Measurements from ENCODE around the gene NABP2. TPM values are rescaled to one million over a fixed set of nuclear protein-coding genes. Genes with fewer than 3 reads are reported as not detected.

The NABP2 gene
- polyA plus RNA-seq, 1 of the 3 experiments (the other 2 are of a cell fraction) = 49.3 TPM

DNA sequence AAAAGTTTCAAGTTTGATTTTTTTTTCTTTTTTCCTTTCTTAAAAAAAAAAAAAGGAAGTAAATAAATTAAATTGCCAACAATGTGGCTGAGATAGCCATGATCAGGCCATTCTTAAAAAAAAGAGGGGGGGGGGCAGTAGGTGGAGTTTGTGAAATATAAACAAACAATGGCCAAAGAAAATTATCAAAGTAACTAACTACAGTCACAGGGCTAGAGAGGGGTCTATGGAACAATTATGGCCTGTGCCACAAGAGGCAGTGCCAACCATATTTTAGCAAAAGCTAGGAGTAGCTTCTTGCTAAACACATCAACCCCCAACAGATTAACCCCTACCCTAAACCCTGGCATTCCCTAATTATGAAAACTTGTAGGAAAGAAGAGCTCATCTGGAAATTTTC, 18.7 kb upstream of the NABP2 start:
- Histone ChIP-seq H4K20me1 (ENCODE audit: insufficient read depth) (no peaks in the 10 kb centered on the region; the same call in 1 of the 2 replicates), H3K4me3 (ENCODE audit: low read depth in 2 of 2, low read length in 1 of 2) (no peak overlapping the region), H3K27ac (ENCODE audit: low read depth in 2 of 2, low read length in 1 of 2) (0 out of 4 replicates have a peak overlapping the region, but pooled peaks of 1 of the 2 experiments have one; percentile 8), H3K36me3 (replicated peaks in 1 of 2; ENCODE audit: control insufficient read depth in 1 of 2, insufficient read depth in 2 of 2, low read length in 1 of 2) (peaks cover 45 to 52% of the 10 kb centered on the region in 2 experiments), H3K27me3 (ENCODE audit: insufficient read depth) (no peaks in the 10 kb centered on the region), H3K9me3 (no peaks in the 10 kb centered on the region), H3K4me2 (no peak overlapping the region), H3K79me2 (ENCODE audit: insufficient read depth) (no peaks in the 10 kb centered on the region), H3K9me2 (no peaks in the 10 kb centered on the region), H3K9ac (no peak overlapping the region), H3F3A (replicated peaks; ENCODE audit: insufficient read depth) (peaks cover 46% of the 10 kb centered on the region), H2AFZ (ENCODE audit: low read depth) (no peak overlapping the region), H3K4me1 (ENCODE audit: control insufficient read depth in 1 of 2, insufficient read depth in 2 of 2, low read depth in 1 of 2, low read length in 1 of 2) (no peaks in the 10 kb centered on the region; a peak in 1 of 4 replicates)
- POLR2A ChIA-PET = interaction anchor here (3.8 kb wide), 1 partner anchor 16 kb away, joined by 23 read pairs; the partner anchor contains the start of gene RNF41
- TF ChIP-seq, protein P1, sequence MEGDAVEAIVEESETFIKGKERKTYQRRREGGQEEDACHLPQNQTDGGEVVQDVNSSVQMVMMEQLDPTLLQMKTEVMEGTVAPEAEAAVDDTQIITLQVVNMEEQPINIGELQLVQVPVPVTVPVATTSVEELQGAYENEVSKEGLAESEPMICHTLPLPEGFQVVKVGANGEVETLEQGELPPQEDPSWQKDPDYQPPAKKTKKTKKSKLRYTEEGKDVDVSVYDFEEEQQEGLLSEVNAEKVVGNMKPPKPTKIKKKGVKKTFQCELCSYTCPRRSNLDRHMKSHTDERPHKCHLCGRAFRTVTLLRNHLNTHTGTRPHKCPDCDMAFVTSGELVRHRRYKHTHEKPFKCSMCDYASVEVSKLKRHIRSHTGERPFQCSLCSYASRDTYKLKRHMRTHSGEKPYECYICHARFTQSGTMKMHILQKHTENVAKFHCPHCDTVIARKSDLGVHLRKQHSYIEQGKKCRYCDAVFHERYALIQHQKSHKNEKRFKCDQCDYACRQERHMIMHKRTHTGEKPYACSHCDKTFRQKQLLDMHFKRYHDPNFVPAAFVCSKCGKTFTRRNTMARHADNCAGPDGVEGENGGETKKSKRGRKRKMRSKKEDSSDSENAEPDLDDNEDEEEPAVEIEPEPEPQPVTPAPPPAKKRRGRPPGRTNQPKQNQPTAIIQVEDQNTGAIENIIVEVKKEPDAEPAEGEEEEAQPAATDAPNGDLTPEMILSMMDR (IDR thresholded peaks at IDR 0.05) = peak; percentile 39
- TF ChIP-seq, protein P2, sequence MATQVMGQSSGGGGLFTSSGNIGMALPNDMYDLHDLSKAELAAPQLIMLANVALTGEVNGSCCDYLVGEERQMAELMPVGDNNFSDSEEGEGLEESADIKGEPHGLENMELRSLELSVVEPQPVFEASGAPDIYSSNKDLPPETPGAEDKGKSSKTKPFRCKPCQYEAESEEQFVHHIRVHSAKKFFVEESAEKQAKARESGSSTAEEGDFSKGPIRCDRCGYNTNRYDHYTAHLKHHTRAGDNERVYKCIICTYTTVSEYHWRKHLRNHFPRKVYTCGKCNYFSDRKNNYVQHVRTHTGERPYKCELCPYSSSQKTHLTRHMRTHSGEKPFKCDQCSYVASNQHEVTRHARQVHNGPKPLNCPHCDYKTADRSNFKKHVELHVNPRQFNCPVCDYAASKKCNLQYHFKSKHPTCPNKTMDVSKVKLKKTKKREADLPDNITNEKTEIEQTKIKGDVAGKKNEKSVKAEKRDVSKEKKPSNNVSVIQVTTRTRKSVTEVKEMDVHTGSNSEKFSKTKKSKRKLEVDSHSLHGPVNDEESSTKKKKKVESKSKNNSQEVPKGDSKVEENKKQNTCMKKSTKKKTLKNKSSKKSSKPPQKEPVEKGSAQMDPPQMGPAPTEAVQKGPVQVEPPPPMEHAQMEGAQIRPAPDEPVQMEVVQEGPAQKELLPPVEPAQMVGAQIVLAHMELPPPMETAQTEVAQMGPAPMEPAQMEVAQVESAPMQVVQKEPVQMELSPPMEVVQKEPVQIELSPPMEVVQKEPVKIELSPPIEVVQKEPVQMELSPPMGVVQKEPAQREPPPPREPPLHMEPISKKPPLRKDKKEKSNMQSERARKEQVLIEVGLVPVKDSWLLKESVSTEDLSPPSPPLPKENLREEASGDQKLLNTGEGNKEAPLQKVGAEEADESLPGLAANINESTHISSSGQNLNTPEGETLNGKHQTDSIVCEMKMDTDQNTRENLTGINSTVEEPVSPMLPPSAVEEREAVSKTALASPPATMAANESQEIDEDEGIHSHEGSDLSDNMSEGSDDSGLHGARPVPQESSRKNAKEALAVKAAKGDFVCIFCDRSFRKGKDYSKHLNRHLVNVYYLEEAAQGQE (IDR thresholded peaks at IDR 0.05; ENCODE audit: low read depth, low read length) = no peak
- TF ChIP-seq, protein P3, sequence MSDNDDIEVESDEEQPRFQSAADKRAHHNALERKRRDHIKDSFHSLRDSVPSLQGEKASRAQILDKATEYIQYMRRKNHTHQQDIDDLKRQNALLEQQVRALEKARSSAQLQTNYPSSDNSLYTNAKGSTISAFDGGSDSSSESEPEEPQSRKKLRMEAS (IDR thresholded peaks at IDR 0.05; ENCODE audit: low read depth) = no peak
- CTCF ChIA-PET = interaction anchor here (1.0 to 7.3 kb wide), 12 partner anchors 9 to 210 kb away, joined by 3 to 123 read pairs (median 4); partner anchors contain the start of genes ANKRD52, RNF41 and SMARCC2
- DNase-seq = no peak

DNA sequence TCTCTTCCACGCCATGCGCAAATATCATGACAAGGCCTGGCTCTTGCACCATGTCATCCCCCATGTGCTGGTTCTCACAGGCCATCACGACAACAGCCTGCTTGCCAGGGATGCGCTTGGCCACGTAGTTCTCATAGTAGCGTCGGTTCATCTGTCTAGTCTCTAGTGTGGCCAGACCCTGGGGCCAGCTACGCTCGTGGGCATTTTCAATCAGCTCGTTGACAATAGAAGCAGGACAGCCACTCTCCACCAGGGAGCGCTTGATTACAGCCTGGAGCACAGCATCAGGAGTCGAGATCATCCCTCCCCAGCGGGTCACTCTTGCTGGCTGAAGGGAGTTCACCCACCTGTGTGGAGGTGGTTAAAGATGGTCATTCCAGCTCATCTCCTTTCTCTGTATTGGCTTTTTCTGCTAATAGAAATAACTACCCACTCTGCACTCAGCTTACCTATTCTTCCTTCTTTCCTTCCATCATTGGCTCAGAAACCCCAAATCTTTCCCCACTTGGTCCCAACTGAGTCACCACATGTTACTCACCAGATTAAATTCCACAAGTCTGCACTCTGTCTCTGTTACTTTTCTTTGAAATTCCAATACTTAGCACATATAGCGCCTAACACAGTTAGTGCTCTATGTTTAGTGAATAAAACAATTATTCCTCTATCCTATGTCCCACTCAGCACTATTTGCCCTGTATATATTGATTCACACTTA, 17.5 kb upstream of the NABP2 start:
- H3K9ac ChIP-seq = no peak overlapping the region
- H3K27ac ChIP-seq (ENCODE audit: low read depth in 2 of 2, low read length in 1 of 2) = peak overlapping the region in 1 of 2 experiments; percentile 29; a peak in 1 of 4 replicates
- no peaks in the 10 kb centered on the region; the same call in 1 of the 2 replicates for H4K20me1 ChIP-seq (ENCODE audit: insufficient read depth)
- POLR2A ChIA-PET = interaction anchor here (0.6 to 3.8 kb wide), 3 partner anchors 15 to 140 kb away, joined by 3 to 23 read pairs (median 8); partner anchors contain the start of gene RNF41
- no peak overlapping the region for H3K4me3 ChIP-seq (ENCODE audit: low read depth in 2 of 2, low read length in 1 of 2)
- H3K27me3 ChIP-seq (ENCODE audit: insufficient read depth) = no peaks in the 10 kb centered on the region
- H3K9me3 ChIP-seq = no peaks in the 10 kb centered on the region
- WGBS (ENCODE audit: low lambda C conversion rate) = 73% methylated on average over 13 of the region's 14 CpGs
- no peak overlapping the region for H2AFZ ChIP-seq (ENCODE audit: low read depth)
- no peak overlapping the region for H3K4me2 ChIP-seq
- H3K79me2 ChIP-seq (ENCODE audit: insufficient read depth) = no peaks in the 10 kb centered on the region; the same call in 1 of the 2 replicates
- peak; percentile 67 for DNase-seq
- peaks cover 54 to 58% of the 10 kb centered on the region in 2 experiments for H3K36me3 ChIP-seq (replicated peaks in 1 of 2; ENCODE audit: control insufficient read depth in 1 of 2, insufficient read depth in 2 of 2, low read length in 1 of 2)
- no peaks in the 10 kb centered on the region for H3K9me2 ChIP-seq
- H3K4me1 ChIP-seq (ENCODE audit: control insufficient read depth in 1 of 2, insufficient read depth in 2 of 2, low read depth in 1 of 2, low read length in 1 of 2) = no peaks in the 10 kb centered on the region; a peak in 1 of 4 replicates
- CTCF ChIA-PET = interaction anchor here (0.5 to 7.3 kb wide), 25 partner anchors 8 to 523 kb away, joined by 3 to 123 read pairs (median 3); partner anchors contain the start of genes ANKRD52, COQ10A, MYL6B and RNF41
- H3F3A ChIP-seq (replicated peaks; ENCODE audit: insufficient read depth) = peaks cover 46% of the 10 kb centered on the region
- TF ChIP-seq FOXJ3 (CRISPR knock-in tag; IDR thresholded peaks at IDR 0.05) (no peak), FOXM1 (IDR thresholded peaks at IDR 0.05; ENCODE audit: low read depth) (no peak), MXI1 (IDR thresholded peaks at IDR 0.05; ENCODE audit: low read depth, low read length) (no peak), SMC3 (IDR thresholded peaks at IDR 0.05; ENCODE audit: low read depth, low read length) (peak; percentile 53), TCF12 (IDR thresholded peaks at IDR 0.05) (no peak), TAF1 (IDR thresholded peaks at IDR 0.05; ENCODE audit: borderline replicate concordance, low read depth, low read length) (no peak), RXRA (IDR thresholded peaks at IDR 0.05; ENCODE audit: borderline replicate concordance, low read depth) (no peak), EP300 (IDR thresholded peaks at IDR 0.05; ENCODE audit: borderline replicate concordance in 1 of 2, low read depth in 1 of 2, low read length in 1 of 2) (no peak), POLR2AphosphoS5 (IDR thresholded peaks at IDR 0.05; ENCODE audit: low read depth, low read length) (no peak), RAD21 (IDR thresholded peaks at IDR 0.05; ENCODE audit: low read length) (peak; percentile 61), FOSL2 (IDR thresholded peaks at IDR 0.05; ENCODE audit: borderline replicate concordance, low read depth) (peak; percentile 37; the same call in 1 of the 2 replicates), NFIC (IDR thresholded peaks at IDR 0.05; ENCODE audit: borderline replicate concordance) (no peak)
- TF ChIP-seq, protein P4, sequence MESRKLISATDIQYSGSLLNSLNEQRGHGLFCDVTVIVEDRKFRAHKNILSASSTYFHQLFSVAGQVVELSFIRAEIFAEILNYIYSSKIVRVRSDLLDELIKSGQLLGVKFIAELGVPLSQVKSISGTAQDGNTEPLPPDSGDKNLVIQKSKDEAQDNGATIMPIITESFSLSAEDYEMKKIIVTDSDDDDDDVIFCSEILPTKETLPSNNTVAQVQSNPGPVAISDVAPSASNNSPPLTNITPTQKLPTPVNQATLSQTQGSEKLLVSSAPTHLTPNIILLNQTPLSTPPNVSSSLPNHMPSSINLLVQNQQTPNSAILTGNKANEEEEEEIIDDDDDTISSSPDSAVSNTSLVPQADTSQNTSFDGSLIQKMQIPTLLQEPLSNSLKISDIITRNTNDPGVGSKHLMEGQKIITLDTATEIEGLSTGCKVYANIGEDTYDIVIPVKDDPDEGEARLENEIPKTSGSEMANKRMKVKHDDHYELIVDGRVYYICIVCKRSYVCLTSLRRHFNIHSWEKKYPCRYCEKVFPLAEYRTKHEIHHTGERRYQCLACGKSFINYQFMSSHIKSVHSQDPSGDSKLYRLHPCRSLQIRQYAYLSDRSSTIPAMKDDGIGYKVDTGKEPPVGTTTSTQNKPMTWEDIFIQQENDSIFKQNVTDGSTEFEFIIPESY (IDR thresholded peaks at IDR 0.05; ENCODE audit: borderline replicate concordance, low read depth) = no peak
- TF ChIP-seq, protein P5, sequence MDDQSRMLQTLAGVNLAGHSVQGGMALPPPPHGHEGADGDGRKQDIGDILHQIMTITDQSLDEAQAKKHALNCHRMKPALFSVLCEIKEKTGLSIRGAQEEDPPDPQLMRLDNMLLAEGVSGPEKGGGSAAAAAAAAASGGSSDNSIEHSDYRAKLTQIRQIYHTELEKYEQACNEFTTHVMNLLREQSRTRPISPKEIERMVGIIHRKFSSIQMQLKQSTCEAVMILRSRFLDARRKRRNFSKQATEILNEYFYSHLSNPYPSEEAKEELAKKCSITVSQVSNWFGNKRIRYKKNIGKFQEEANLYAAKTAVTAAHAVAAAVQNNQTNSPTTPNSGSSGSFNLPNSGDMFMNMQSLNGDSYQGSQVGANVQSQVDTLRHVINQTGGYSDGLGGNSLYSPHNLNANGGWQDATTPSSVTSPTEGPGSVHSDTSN (IDR thresholded peaks at IDR 0.05) = no peak

Measured in SK-N-SH (cell line).